Astrocyte (in vitro differentiated cells and primary cell): ENCODE measurements around the gene CREB1. TPM values are rescaled to one million over a fixed set of nuclear protein-coding genes. Genes with fewer than 3 reads are reported as not detected.
"Not testable (repeated sequence)": the region's sequence is repeated elsewhere in the genome, so short reads cannot be mapped to it uniquely, and the experiment has no call there.

Source experiments
- DNase-seq: peaks from one replicate; pipeline ENCODE4 v3.0.0-alpha.2; 2010; ENCODE audit warnings: low read depth
- FAIRE-seq: peaks from 2 replicates; lab custom pipeline; 2011; peaks lifted over from hg19 to GRCh38; lab: Jason Lieb, UNC
- H2AFZ ChIP-seq: 2 replicates; pipeline ENCODE4 v1.6.0; 2012; ENCODE audit warnings: low read depth, low read length, inconsistent platforms
- H3K27ac ChIP-seq: 2 replicates; pipeline ENCODE4 v1.5.1; 2011; ENCODE audit warnings: low read depth, low read length, inconsistent platforms
- H3K27me3 ChIP-seq: 2 replicates; pipeline ENCODE4 v1.6.0; 2011; ENCODE audit warnings: low read length, inconsistent platforms; ENCODE audit not compliant: insufficient read depth
- H3K36me3 ChIP-seq: 2 replicates; pipeline ENCODE4 v1.5.1; 2011; ENCODE audit warnings: low read length, inconsistent platforms; ENCODE audit not compliant: insufficient read depth
- H3K4me1 ChIP-seq: 2 replicates; pipeline ENCODE4 v1.5.1; 2011; ENCODE audit warnings: low read length, inconsistent platforms; ENCODE audit not compliant: insufficient read depth
- H3K4me2 ChIP-seq: 2 replicates; pipeline ENCODE4 v1.6.0; 2012; ENCODE audit warnings: low read length, inconsistent platforms
- H3K4me3 ChIP-seq: 2 replicates; pipeline ENCODE4 v1.5.1; 2011; ENCODE audit warnings: low read depth, mild to moderate bottlenecking, low read length, inconsistent platforms; ENCODE audit not compliant: insufficient read depth
- H3K79me2 ChIP-seq: 2 replicates; pipeline ENCODE4 v1.6.0; 2012; ENCODE audit warnings: mild to moderate bottlenecking, low read length, inconsistent platforms; ENCODE audit not compliant: insufficient read depth
- H3K9ac ChIP-seq: 2 replicates; pipeline ENCODE4 v1.6.0; 2012; ENCODE audit warnings: mild to moderate bottlenecking, low read length, inconsistent platforms
- H3K9me3 ChIP-seq: 2 replicates; pipeline ENCODE4 v1.5.1; 2012; ENCODE audit warnings: low read depth, mild to moderate bottlenecking, low read length, inconsistent platforms; ENCODE audit not compliant: insufficient read depth
- H4K20me1 ChIP-seq: 2 replicates; pipeline ENCODE4 v1.6.0; 2012; ENCODE audit warnings: low read length, inconsistent platforms; ENCODE audit not compliant: insufficient read depth
- H3K27ac Mint-ChIP-seq: one replicate; pipeline ENCODE4 v1.8.0; 2021; ENCODE audit warnings: mild to moderate bottlenecking, mixed read lengths; ENCODE audit not compliant: unreplicated experiment
- H3K27me3 Mint-ChIP-seq: one replicate; pipeline ENCODE4 v1.8.0; 2021; ENCODE audit warnings: low read depth, mixed read lengths; ENCODE audit not compliant: unreplicated experiment
- H3K36me3 Mint-ChIP-seq: one replicate; pipeline ENCODE4 v1.8.0; 2021; ENCODE audit warnings: low read depth, mixed read lengths; ENCODE audit not compliant: unreplicated experiment
- H3K4me1 Mint-ChIP-seq: one replicate; pipeline ENCODE4 v1.8.0; 2021; ENCODE audit warnings: low read depth, mixed read lengths; ENCODE audit not compliant: unreplicated experiment
- H3K4me3 Mint-ChIP-seq: one replicate; pipeline ENCODE4 v1.8.0; 2021; ENCODE audit warnings: mild to moderate bottlenecking, moderate library complexity, mixed read lengths; ENCODE audit not compliant: unreplicated experiment
- H3K9me3 Mint-ChIP-seq: one replicate; pipeline ENCODE4 v1.8.0; 2021; ENCODE audit warnings: mild to moderate bottlenecking, mixed read lengths; ENCODE audit not compliant: unreplicated experiment
- EZH2 ChIP-seq: IDR thresholded peaks from 2 replicates; pipeline ENCODE4 v1.6.1; 2012; ENCODE audit warnings: mild to moderate bottlenecking, low read length, inconsistent platforms; ENCODE audit not compliant: insufficient read depth
- total RNA-seq: library from RNA; stranded (reverse); gene quantifications from 2 replicates; pipeline ENCODE4 v1.2.1, GENCODE V29; 2021
- TF ChIP-seq, protein P1 (sequence below): IDR thresholded peaks from 2 replicates; pipeline ENCODE4 v1.5.1; 2011; ENCODE audit warnings: low read depth, mild to moderate bottlenecking, inconsistent platforms, low read length, moderate library complexity; ENCODE audit not compliant: insufficient read depth

The CREB1 gene
- total RNA-seq, 1 donor from 2014 or later = 63.3 TPM

DNA sequence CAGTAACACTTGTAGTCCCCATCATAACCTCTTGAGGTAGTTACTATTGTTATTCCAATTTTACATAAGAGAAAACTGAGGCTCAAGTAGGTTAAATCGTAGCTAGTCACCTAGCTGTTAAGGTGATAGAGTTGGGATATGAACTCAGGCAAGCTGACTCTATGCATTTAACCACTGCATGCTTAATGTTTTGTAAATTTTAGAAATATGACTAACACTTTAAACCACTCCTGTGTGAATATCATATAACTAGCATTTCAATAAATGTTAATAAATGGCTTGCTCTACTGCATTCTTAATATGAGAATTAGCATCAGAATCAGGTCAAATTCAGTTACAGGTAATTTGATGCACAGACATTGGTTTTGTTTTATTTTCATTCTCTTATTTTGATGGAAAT is 35.6 kb upstream of the CREB1 start:
- Histone ChIP-seq H3K79me2 (no peaks in the 10 kb centered on the region), H4K20me1 (no peaks in the 10 kb centered on the region), H3K27ac (no peak overlapping the region), H3K4me3 (no peak overlapping the region), H3K36me3 (no peaks in the 10 kb centered on the region), H3K9ac (no peak overlapping the region), H2AFZ (no peak overlapping the region), H3K4me2 (no peak overlapping the region), H3K27me3 (no peaks in the 10 kb centered on the region), H3K9me3 (no peaks in the 10 kb centered on the region), H3K4me1 (no peaks in the 10 kb centered on the region)
- H3K4me1 Mint-ChIP-seq = peaks cover 8% of the 10 kb centered on the region
- no peaks in the 10 kb centered on the region for H3K36me3 Mint-ChIP-seq
- FAIRE-seq (peak; percentile 45), DNase-seq (no peak)
- H3K4me3 Mint-ChIP-seq = no peak overlapping the region
- no peak for TF ChIP-seq EZH2
- TF ChIP-seq, protein P1, sequence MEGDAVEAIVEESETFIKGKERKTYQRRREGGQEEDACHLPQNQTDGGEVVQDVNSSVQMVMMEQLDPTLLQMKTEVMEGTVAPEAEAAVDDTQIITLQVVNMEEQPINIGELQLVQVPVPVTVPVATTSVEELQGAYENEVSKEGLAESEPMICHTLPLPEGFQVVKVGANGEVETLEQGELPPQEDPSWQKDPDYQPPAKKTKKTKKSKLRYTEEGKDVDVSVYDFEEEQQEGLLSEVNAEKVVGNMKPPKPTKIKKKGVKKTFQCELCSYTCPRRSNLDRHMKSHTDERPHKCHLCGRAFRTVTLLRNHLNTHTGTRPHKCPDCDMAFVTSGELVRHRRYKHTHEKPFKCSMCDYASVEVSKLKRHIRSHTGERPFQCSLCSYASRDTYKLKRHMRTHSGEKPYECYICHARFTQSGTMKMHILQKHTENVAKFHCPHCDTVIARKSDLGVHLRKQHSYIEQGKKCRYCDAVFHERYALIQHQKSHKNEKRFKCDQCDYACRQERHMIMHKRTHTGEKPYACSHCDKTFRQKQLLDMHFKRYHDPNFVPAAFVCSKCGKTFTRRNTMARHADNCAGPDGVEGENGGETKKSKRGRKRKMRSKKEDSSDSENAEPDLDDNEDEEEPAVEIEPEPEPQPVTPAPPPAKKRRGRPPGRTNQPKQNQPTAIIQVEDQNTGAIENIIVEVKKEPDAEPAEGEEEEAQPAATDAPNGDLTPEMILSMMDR = no peak
- H3K27ac Mint-ChIP-seq = no peak overlapping the region
- H3K27me3 Mint-ChIP-seq = no peaks in the 10 kb centered on the region
- no peaks in the 10 kb centered on the region for H3K9me3 Mint-ChIP-seq

DNA sequence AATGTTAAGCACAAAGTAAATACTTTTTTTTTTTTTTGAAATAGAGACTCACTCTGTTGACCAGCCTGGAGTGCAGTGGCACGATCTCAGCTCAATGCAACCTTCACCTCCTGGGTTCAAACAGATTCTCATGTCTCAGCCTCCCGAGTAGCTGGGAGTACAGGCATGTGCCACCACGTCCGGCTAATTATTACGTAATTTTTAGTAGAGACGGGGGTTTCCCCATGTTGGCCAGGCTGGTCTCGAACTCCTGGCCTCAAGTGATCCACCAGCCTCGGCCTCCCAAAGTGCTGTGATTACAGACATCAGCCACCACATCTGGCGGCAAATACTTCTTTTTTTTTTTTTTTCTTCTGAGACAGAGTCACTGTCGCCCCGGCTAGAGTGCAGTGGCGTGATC is 32.8 kb upstream of the CREB1 start:
- H3K4me1 ChIP-seq, H3K4me1 Mint-ChIP-seq, H2AFZ ChIP-seq, H3K9me3 ChIP-seq, H3K27ac ChIP-seq, H3K27ac Mint-ChIP-seq, FAIRE-seq, H3K79me2 ChIP-seq, H3K27me3 Mint-ChIP-seq, H3K27me3 ChIP-seq, DNase-seq, H3K9ac ChIP-seq, H3K9me3 Mint-ChIP-seq, H3K4me2 ChIP-seq, H3K36me3 ChIP-seq, H3K4me3 Mint-ChIP-seq, H3K36me3 Mint-ChIP-seq, H3K4me3 ChIP-seq, H4K20me1 ChIP-seq: not testable (repeated sequence)

DNA sequence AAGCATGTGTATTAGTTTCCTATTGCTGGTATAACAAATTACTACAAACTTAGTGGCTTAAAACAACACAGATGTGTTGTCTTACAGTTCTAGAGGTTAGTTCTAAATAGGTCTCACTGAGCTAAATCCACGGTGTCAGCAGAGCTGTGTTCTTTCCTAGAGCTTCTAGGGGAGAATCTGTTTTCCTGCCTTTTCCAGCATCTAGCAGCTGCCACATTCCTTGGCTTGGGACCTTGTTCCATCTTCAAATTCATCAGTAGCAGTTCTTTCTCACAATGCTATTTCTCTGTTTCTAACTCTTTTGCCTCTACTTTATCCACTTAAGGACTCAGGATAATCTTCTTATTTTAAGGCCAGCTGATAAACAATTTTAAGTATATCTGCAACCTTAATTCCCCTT is 32.2 kb upstream of the CREB1 start:
- Histone ChIP-seq H3K9ac (no peak overlapping the region), H3K4me3 (no peak overlapping the region), H2AFZ (no peak overlapping the region), H3K27ac (no peak overlapping the region), H3K36me3 (no peaks in the 10 kb centered on the region), H3K4me1 (no peaks in the 10 kb centered on the region), H4K20me1 (no peaks in the 10 kb centered on the region), H3K9me3 (no peaks in the 10 kb centered on the region), H3K4me2 (no peak overlapping the region), H3K79me2 (no peaks in the 10 kb centered on the region), H3K27me3 (no peaks in the 10 kb centered on the region)
- no peak for DNase-seq
- H3K4me3 Mint-ChIP-seq = no peak overlapping the region
- H3K4me1 Mint-ChIP-seq = peaks cover 5% of the 10 kb centered on the region
- H3K9me3 Mint-ChIP-seq = no peaks in the 10 kb centered on the region
- no peak for TF ChIP-seq EZH2
- TF ChIP-seq, protein P1 = no peak
- no peak for FAIRE-seq
- no peak overlapping the region for H3K27ac Mint-ChIP-seq
- no peaks in the 10 kb centered on the region for H3K27me3 Mint-ChIP-seq
- no peaks in the 10 kb centered on the region for H3K36me3 Mint-ChIP-seq
